ENCODE measurements around the gene RAB18.
"Not testable (repeated sequence)": the region's sequence is repeated elsewhere in the genome, so short reads cannot be mapped to it uniquely, and the experiment has no call there.

Gene RAB18

GRCh38 chr10:27504808-27505460, 830 bp downstream of the RAB18 start:
- no peak for DNase-seq (ENCODE audit: low read depth in 3 of 3)

GRCh38 chr10:27505537-27505936, 1.4 kb downstream of the RAB18 start:
- DNase-seq (ENCODE audit: low read depth in 3 of 3) = not testable (repeated sequence)

- no peak for DNase-seq (ENCODE audit: low read depth in 3 of 3)
These were observed 2.2 kb downstream of the RAB18 start for GRCh38 chr10:27506280-27506679.

GRCh38 chr10:27512548-27512947, 8.4 kb downstream of the RAB18 start:
- no peak for DNase-seq (ENCODE audit: low read depth in 3 of 3)

- no peak for DNase-seq (ENCODE audit: low read depth in 3 of 3)
These were observed 9.5 kb downstream of the RAB18 start for GRCh38 chr10:27513451-27514191.

- DNase-seq (ENCODE audit: low read depth in 3 of 3) = no peak
These were observed 10.1 kb downstream of the RAB18 start for GRCh38 chr10:27514243-27514642.

DNA sequence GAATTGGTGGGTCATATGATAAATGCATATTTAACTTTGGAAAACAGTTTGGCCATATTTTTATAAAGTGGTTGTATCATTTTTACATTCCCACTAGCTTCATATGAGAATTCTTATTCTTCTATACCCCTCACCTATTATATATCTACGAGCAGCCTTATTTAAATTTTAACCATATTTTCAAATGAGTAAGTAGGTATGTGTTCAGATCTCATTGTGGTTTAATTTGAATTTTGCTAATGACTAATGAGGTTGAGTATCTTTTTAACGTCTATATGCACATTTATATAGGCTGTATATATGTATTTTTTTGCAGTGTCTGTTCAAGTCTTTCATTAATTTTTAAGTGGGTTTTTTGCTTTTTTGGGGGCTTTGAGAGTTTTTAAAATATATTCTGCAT, 14.2 kb downstream of the RAB18 start:
- DNase-seq (ENCODE audit: low read depth in 3 of 3) = no peak

DNA sequence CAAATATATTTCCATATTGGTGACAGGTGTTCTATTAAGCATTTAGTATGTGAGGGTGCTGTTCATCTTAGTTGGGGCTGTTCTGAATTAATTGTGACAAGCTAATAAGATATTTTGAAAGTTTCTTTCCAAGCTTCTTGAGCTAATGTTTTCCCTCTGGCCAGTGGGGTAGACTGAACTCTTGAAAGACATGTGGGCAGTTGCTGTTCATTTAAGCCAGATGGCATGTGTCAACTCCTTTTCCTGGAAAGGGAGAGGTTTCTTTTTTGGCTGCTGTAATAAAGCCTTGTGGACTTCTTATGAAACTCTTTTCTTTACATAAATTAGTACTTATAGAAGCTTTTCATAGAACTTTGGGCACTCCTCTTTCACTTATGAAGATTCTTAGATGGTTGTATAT, 21.7 kb downstream of the RAB18 start:
- DNase-seq (ENCODE audit: low read depth in 3 of 3) = no peak

- DNase-seq (ENCODE audit: low read depth in 3 of 3) = no peak
These were observed 22.1 kb downstream of the RAB18 start for GRCh38 chr10:27526242-27526641.

- no peak for DNase-seq (ENCODE audit: low read depth in 3 of 3)
These were observed 23.7 kb downstream of the RAB18 start for GRCh38 chr10:27527666-27528295.

DNA sequence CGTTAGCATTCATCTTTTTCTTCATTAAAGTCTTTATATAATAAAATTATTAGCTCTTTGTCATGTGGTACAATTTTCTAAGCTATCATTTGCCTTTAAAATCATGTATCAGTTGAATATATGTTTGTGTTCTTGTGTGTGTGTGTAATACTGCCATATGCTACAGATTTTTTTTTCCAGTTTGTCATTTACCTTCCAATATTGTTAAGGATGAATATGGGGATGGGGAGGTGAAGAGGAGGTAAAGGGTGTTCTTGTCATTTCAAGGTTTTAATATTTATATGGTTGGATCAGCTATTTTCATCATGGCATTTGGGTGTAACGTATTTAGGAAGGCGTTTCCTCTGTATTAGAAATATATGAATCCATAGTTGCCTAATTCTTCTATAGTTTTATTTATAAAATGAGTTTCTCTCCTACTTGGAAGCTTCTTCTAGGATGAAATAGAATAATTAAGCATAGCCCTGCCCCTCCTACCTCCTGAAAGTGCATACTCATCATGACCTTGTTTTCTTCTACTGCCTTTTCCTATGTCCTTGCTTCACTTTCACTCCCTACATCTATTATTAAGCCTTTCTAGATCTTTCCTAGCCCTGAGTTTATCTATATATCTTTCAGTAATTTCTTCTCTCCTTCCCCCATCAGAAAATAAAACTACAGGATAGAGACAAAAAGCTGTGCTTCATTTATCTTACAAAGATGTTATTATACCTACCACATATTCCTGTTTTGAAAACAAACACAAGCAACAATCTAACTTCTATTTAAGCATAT, 25.1 kb downstream of the RAB18 start:
- no peak for DNase-seq (ENCODE audit: low read depth in 3 of 3)

DNA sequence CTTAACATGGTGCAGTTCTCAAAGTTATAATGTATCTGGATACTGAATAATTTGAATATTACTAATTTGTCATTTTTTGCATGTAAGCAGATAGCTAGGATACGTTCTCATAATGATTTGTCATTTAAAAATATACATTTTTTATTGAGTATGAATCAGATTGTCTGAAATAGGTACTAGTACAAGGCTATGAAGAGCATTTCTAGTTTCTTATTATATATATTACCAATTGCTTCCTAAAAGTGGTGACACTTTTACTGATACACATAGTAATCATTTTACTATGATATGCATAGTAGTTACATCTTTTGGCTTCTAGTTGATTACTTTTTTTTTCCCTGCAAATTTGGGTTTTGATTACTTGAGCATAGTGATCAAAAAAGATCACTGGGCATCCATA, 26.4 kb downstream of the RAB18 start:
- no peak for DNase-seq (ENCODE audit: low read depth in 3 of 3)

DNA sequence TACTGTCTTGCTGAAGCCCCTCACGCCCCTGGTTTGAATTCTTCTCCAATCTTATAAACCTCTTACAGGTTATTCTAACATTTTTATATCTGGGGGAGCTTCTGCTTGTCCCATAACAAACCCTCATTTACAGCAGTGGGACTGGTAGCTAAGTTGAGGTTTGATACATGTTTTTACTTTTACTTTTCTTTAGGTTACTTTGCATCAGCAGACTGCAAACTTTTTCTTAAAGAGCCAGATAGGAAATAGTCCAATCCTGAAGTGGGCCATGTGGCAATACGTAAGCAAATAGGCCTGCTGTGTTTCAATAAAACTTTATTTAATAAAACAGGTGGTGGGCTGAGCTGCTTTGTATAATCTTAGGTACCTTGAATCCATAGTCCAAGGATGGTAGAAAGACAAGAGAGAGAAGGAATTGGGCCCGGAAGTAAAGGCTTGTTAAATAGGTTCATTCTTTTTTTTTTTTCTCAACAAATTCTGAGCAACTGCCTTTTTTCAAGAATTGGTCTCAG, 27.3 kb downstream of the RAB18 start:
- no peak for DNase-seq (ENCODE audit: low read depth in 3 of 3)

DNA sequence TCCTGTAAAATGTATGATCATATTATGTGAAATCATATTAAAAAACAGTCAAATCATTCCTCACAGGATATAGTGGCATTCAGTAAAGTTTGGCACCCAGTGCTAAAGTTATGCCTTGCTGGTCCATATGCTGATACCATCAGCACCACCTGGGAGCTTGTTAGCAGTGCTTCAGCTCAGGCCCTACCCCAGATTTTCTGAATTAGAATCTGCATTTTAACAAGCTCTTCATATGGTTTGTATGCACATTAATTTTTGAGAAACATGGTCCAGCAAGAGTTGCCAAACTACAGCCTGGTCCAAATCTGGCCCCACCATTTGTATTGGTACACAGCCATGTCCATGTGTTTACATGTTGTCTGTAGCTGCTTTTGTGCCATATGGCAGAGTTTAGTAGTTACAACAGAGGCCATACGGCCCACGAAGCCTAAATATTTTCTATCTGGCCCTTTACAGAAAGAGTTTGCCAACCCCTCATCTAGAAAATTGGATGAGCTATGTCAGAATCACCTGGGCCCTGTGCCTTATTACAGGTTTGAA, 30.1 kb downstream of the RAB18 start:
- DNase-seq (ENCODE audit: low read depth in 3 of 3) = no peak

- no peak for DNase-seq (ENCODE audit: low read depth in 3 of 3)
These were observed 31.2 kb downstream of the RAB18 start for GRCh38 chr10:27535317-27535716.

- DNase-seq (ENCODE audit: low read depth in 3 of 3) = no peak
These were observed 32.3 kb downstream of the RAB18 start for GRCh38 chr10:27536437-27536836.

GRCh38 chr10:27537166-27537565, 33.1 kb downstream of the RAB18 start:
- no peak for DNase-seq (ENCODE audit: low read depth in 3 of 3)

DNA sequence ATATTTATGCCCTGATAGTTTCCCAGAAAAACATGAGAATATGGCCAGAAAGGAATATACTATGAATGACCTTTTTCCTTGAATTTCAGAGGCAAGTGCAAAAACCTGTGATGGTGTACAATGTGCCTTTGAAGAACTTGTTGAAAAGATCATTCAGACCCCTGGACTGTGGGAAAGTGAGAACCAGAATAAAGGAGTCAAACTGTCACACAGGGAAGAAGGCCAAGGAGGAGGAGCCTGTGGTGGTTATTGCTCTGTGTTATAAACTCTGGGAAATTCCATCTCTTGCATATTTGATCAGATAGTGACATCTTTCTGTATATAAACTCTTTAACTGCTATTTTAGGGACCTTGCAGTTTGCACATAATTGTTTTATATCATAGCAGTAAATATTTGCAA, 33.7 kb downstream of the RAB18 start:
- no peak for DNase-seq (ENCODE audit: low read depth in 3 of 3)

DNA sequence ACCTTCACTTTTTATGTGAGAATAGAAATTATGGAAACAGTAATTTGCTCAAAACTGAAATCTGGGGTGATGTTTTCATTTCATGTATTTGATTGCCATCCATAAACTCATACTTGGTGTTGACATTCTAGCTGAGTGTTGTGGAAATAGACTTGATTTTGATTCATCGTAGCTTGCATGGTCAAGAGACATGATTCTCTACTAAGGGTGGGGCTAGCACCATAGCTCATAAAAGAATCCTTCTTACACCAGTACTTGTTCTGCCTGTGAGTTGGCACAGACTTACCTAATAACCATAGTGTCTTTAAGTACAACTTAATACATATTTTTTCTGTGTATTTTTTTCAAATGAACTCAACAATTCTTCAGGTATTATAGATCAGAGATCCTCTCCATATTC, 36.6 kb downstream of the RAB18 start:
- DNase-seq (ENCODE audit: low read depth in 3 of 3) = no peak

GRCh38 chr10:27541796-27542729, 38.0 kb downstream of the RAB18 start:
- DNase-seq (ENCODE audit: low read depth in 3 of 3) = no peak

DNA sequence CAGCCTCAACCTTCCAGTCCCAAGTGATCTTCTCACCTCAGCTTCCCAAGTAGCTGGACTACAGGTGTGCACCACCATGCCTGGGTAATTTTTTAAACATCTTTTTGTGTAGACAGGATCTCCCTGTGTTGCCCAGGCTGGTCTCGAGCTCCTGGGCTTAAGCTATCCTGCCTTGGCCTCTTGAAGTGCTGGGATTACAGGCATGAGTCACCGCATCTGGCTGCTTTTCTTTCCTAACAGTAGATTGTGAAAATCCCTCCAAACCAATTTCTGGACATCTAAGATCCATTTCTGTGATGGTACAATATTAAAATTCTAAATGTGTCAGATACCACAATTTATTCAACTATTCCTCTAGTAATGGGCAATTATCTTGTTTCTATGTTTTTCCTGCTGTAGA, 38.7 kb downstream of the RAB18 start:
- DNase-seq (ENCODE audit: low read depth in 3 of 3) = no peak
